HCT116 (cell line): ENCODE measurements around the gene DCLK3. TPM values are rescaled to one million over a fixed set of nuclear protein-coding genes. Genes with fewer than 3 reads are reported as not detected.

Experiments used
- ATAC-seq: fragments of 200-7000 bp; cut with Tn5 transposase; 2 replicates; pipeline ENCODE4 v1.9.1; 2020; ENCODE audit warnings: mild to moderate bottlenecking, moderate library complexity
- BruUV-seq: library from RNA; stranded (reverse); fragments of 400-500 nt; replicated peaks from 2 replicates; lab custom pipeline; 2021; lab: Mats Ljungman, UMichigan
- CTCF ChIA-PET: fragments of 300-600 bp; sonication (Branson Sonifier 250); formaldehyde crosslinking; loops from one replicate; lab custom pipeline; 2021; ENCODE audit warnings: antibody characterized with exemption; lab: Charles Lee
- POLR2A ChIA-PET: fragments of 300-600, 350-600 bp; sonication (Branson Sonifier 250); formaldehyde crosslinking; loops from one replicate; lab custom pipeline; 2021; ENCODE audit warnings: antibody characterized with exemption; lab: Charles Lee
- RAD21 ChIA-PET, 2 experiments: fragments of 300-600 bp; sonication (Branson Sonifier 250); formaldehyde crosslinking; loops; one replicate each; lab custom pipeline; 2023; ENCODE audit warnings: low total read pairs in 2 of 2; ENCODE audit not compliant: uncharacterized antibody in 2 of 2, unreplicated experiment in 2 of 2, low non-redundant PET in 1 of 2; lab: Charles Lee
- DNase-seq: peaks from one replicate; pipeline ENCODE4 v3.0.0-alpha.2; 2010; ENCODE audit warnings: low read depth, low spot score
- H2AFZ ChIP-seq: fragments of 200-600 bp; shearing (Covaris generic), sonication (generic); 2 replicates; pipeline ENCODE4 v1.6.1; 2017; ENCODE audit warnings: low read depth, mixed run types, mixed read lengths, antibody characterized with exemption, low read length; ENCODE audit not compliant: poor library complexity, severe bottlenecking
- H3K27ac ChIP-seq: 2 replicates; pipeline ENCODE4 v1.5.1; 2012; ENCODE audit warnings: low read depth, low read length
- H3K27me3 ChIP-seq: fragments of 200-600 bp; sonication (generic); 2 replicates; pipeline ENCODE4 v1.6.1; 2016; ENCODE audit warnings: mixed run types, low read length, mixed read lengths; ENCODE audit not compliant: insufficient read depth
- H3K36me3 ChIP-seq, 2 experiments: fragments of 200-500 bp in 1 of 2; fragments of 200-600 bp in 1 of 2; sonication (Bioruptor generic) in 1 of 2; sonication (generic) in 1 of 2; 2 replicates each; pipeline versions ENCODE4 v1.5.1 to v1.6.1; 2014 to 2016; ENCODE audit warnings: low read length in 2 of 2, inconsistent platforms in 1 of 2, mixed read lengths in 1 of 2, mixed run types in 1 of 2; ENCODE audit not compliant: insufficient read depth in 2 of 2, control insufficient read depth in 1 of 2
- H3K4me1 ChIP-seq, 2 experiments: fragments of 200-600 bp in 1 of 2; sonication (generic) in 1 of 2; 2 replicates each; pipeline versions ENCODE4 v1.5.1 to v1.6.1; 2012 to 2017; ENCODE audit warnings: low read length in 2 of 2, inconsistent platforms in 1 of 2, mild to moderate bottlenecking in 1 of 2, mixed read lengths in 1 of 2, mixed run types in 1 of 2, moderate library complexity in 1 of 2; ENCODE audit not compliant: insufficient read depth in 2 of 2, control insufficient read depth in 1 of 2
- H3K4me2 ChIP-seq: fragments of 200-600 bp; sonication (generic); 2 replicates; pipeline ENCODE4 v1.6.1; 2017; ENCODE audit warnings: mixed run types, low read length, mixed read lengths
- H3K4me3 ChIP-seq, 2 experiments: fragments of 200-600 bp in 1 of 2; sonication (generic) in 1 of 2; replicated peaks in 1 of 2; 2 replicates each; pipeline ENCODE4 v1.5.1; 2011 to 2016; ENCODE audit warnings: low read length in 2 of 2, control low read depth in 1 of 2, low read depth in 1 of 2, mild to moderate bottlenecking in 1 of 2, mixed read lengths in 1 of 2, mixed run types in 1 of 2
- H3K79me2 ChIP-seq: fragments of 200-600 bp; sonication (generic); 2 replicates; pipeline ENCODE4 v1.6.1; 2017; ENCODE audit warnings: mild to moderate bottlenecking, mixed run types, low read length, moderate library complexity, mixed read lengths; ENCODE audit not compliant: insufficient read depth
- H3K9ac ChIP-seq: fragments of 200-600 bp; sonication (generic); 2 replicates; pipeline ENCODE4 v1.6.1; 2016; ENCODE audit warnings: low read length, mixed read lengths
- H3K9me2 ChIP-seq: fragments of 200-600 bp; sonication (generic), shearing (Covaris generic); 2 replicates; pipeline ENCODE4 v1.6.1; 2017; ENCODE audit warnings: mixed run types, mild to moderate bottlenecking, moderate library complexity; ENCODE audit not compliant: insufficient read depth
- H3K9me3 ChIP-seq, 2 experiments: fragments of 200-500 bp in 1 of 2; fragments of 200-600 bp in 1 of 2; sonication (Bioruptor generic) in 1 of 2; sonication (generic) in 1 of 2; 2 replicates each; pipeline ENCODE4 v1.6.1; 2014 to 2017; ENCODE audit warnings: low read length in 2 of 2, mixed read lengths in 2 of 2, inconsistent platforms in 1 of 2, low read depth in 1 of 2, mild to moderate bottlenecking in 1 of 2, mixed run types in 1 of 2, moderate library complexity in 1 of 2; ENCODE audit not compliant: control insufficient read depth in 1 of 2, insufficient read depth in 1 of 2
- H4K20me1 ChIP-seq: fragments of 200-600 bp; sonication (generic), shearing (Covaris generic); 2 replicates; pipeline ENCODE4 v1.6.1; 2017; ENCODE audit warnings: mixed run types, mild to moderate bottlenecking, moderate library complexity; ENCODE audit not compliant: insufficient read depth
- CEBPB ChIP-seq: IDR thresholded peaks from 2 replicates; pipeline ENCODE4 v1.6.1; 2012; ENCODE audit warnings: low read depth
- EGR1 ChIP-seq: IDR thresholded peaks from 2 replicates; pipeline ENCODE4 v1.6.1; 2012; ENCODE audit warnings: low read depth
- ELF1 ChIP-seq: IDR thresholded peaks from 2 replicates; pipeline ENCODE4 v1.6.1; 2012; ENCODE audit warnings: low read depth, borderline replicate concordance
- FOSL1 ChIP-seq: IDR thresholded peaks from 2 replicates; pipeline ENCODE4 v1.6.1; 2012; ENCODE audit warnings: low read depth
- POLR2A ChIP-seq: IDR thresholded peaks from 2 replicates; pipeline ENCODE4 v1.7.0; 2011; ENCODE audit warnings: borderline replicate concordance; ENCODE audit not compliant: insufficient read depth, insufficient read length; ENCODE audit errors: extremely low read depth
- POLR2AphosphoS5 ChIP-seq: IDR thresholded peaks from 2 replicates; pipeline ENCODE4 v1.6.1; 2011; ENCODE audit warnings: mild to moderate bottlenecking, low read depth, low read length, moderate library complexity
- RAD21 ChIP-seq: IDR thresholded peaks from 2 replicates; pipeline ENCODE4 v1.6.1; 2012; ENCODE audit warnings: low read depth, mild to moderate bottlenecking
- SP1 ChIP-seq: IDR thresholded peaks from 2 replicates; pipeline ENCODE4 v1.6.1; 2012; ENCODE audit warnings: low read depth
- SRF ChIP-seq: IDR thresholded peaks from 2 replicates; pipeline ENCODE4 v1.6.1; 2012; ENCODE audit warnings: low read depth
- TCF7L2 ChIP-seq: IDR thresholded peaks from 2 replicates; pipeline ENCODE4 v1.7.0; 2011; ENCODE audit warnings: borderline replicate concordance, inconsistent platforms; ENCODE audit not compliant: insufficient read depth, insufficient read length; ENCODE audit errors: extremely low read depth
- ZFX ChIP-seq: fragments of 450-650 bp; IDR thresholded peaks from 2 replicates; pipeline ENCODE4 v1.6.1; 2017
- ZNF274 ChIP-seq: fragments of 200-500 bp; sonication (Bioruptor generic); IDR thresholded peaks from 2 replicates; pipeline ENCODE4 v1.6.1; 2014; ENCODE audit warnings: mild to moderate bottlenecking, low read depth, low read length, inconsistent platforms
- intact Hi-C: fragments of 100-400 bp; cut with micrococcal nuclease; formaldehyde crosslinking; loops from 2 replicates; pipeline ENCODE4 v1.10.0; 2022
- total RNA-seq: library from RNA; stranded (reverse); gene quantifications from one replicate; pipeline ENCODE4 v1.2.1, GENCODE V29; 2021; ENCODE audit not compliant: unreplicated experiment
- TF ChIP-seq, protein P1 (sequence below): IDR thresholded peaks from 2 replicates; pipeline ENCODE4 v1.6.1; 2012; ENCODE audit warnings: low read depth
- TF ChIP-seq, protein P2 (sequence below): IDR thresholded peaks from 2 replicates; pipeline ENCODE4 v1.6.1; 2012
- TF ChIP-seq, protein P3 (sequence below): IDR thresholded peaks from 2 replicates; pipeline ENCODE4 v1.6.1; 2012

DCLK3 gene
- total RNA-seq, 1 experiment from 2014 or later: not detected

DNA sequence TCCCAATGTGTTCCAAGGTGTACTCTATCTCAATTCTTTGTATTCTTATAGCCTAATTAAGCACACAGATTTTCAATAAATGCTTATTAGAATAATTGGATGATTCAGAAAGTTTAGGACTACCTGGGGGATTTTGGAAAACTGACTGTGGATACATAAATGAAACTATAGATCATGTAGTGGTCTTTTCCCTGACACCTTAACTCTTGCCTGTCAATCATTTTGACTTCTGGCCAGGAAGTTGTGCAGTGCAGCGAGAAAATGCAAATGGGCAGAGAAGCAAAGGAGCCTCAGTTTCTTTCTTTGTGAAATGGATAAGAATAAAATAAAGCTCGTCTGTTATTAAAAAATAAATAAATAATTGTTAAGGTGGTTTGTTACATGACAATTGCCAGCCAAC lies 47.4 kb upstream of the DCLK3 start (continued):
- no peak for TF ChIP-seq TCF7L2

DNA sequence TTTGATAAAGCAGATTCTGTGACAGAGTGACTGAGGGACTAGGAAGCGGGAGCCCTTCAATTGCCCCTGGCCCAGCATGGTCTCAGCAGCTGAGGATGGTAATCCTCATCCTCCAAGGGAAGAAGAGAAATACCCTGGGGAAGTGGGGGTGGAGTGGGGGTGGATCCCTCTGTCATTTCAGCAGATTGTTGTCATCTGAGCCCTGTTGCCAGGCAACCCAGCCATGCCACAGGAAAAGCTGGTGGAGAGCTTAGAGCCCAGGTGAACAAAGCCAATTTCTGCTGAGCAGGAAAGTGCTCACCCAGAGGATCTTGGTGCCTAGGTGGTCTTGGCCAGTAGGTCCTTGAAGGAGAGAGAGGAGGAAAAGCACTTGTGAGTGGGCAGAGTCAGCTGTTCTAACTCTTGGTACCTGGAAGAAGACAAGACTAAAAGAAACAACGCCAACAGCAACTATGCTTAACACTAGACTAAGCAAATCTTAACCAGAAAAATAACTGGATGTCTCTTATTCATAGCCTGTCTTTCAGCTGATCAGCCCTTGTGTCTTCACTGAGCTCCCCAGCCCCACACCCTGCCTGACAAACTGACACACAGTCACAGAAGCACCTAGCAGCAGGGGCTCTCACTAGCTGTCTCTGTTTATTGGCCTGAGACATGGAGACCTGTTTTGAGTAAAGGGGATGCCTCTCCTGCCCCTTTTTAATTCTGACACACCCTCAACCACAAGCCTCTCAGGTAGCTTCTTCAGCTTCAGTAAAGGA lies 40.1 kb upstream of the DCLK3 start:
- no peak overlapping the region for H2AFZ ChIP-seq
- no peaks in the 10 kb centered on the region for H3K27me3 ChIP-seq
- no peak for TF ChIP-seq ZNF274
- no peak for TF ChIP-seq RAD21
- TF ChIP-seq CEBPB: no peak
- TF ChIP-seq TCF7L2: no peak
- TF ChIP-seq, all 23 proteins: peak for 0
- Histone ChIP-seq H3K36me3 (no peaks in the 10 kb centered on the region), H4K20me1 (no peaks in the 10 kb centered on the region), H3K79me2 (no peaks in the 10 kb centered on the region), H3K9me2 (no peaks in the 10 kb centered on the region), H3K4me2 (no peak overlapping the region), H3K27ac (no peak overlapping the region), H3K4me1 (no peaks in the 10 kb centered on the region), H3K4me3 (no peak overlapping the region), H3K9me3 (peaks cover 0 to 4% of the 10 kb centered on the region in 2 experiments; a peak in 1 of 4 replicates), H3K9ac (no peak overlapping the region)
- ChIA-PET RAD21 (no interaction called here), CTCF (interaction anchor here (2.3 kb wide), 1 partner anchor 12 kb away, joined by 5 read pairs; no protein-coding TSS in a partner anchor), POLR2A (no interaction called here)
- no peak for DNase-seq
- ATAC-seq: no peak
- no TSS peak for BruUV-seq
- intact Hi-C loops: no loop called here

DNA sequence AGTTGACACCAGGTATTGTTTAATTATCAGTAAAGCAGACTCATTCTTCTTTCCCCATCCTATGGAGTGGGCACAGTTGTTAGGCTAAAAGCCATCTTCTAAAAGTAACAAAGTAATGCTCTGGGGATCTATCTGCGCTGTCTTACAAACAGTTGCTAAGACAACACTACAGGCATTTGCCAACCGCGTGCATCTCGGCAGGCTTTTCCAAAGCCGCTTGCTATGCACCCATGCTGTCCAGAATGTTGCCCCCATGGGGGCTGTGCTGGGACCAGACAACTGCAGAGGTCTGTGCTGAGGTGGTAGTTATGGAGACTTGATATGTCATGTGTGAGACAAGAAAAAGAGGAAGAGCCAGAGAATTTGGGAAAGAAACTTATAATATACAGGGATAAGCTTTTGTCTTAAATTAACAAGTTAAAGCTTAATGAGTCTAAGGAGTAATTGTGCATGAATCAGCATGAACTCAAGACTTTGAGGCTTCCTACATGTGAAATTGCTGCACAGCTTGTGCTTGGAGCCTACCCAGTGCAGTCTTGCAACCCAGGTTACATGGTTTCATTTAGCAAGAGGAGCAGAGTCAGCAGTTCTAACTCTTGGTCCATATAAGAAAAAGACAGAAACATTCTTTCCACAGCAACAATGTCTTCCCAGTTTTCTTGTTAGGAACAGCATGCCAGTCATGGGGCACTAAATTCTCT lies 38.9 kb upstream of the DCLK3 start:
- no peak overlapping the region for H3K4me2 ChIP-seq
- intact Hi-C loops: no loop called here
- no peaks in the 10 kb centered on the region for H3K79me2 ChIP-seq
- ChIA-PET RAD21 (no interaction called here), POLR2A (no interaction called here), CTCF (interaction anchor here (2.3 kb wide), 1 partner anchor 11 kb away, joined by 5 read pairs; no protein-coding TSS in a partner anchor)
- H3K27ac ChIP-seq: no peak overlapping the region
- H3K4me3 ChIP-seq: no peak overlapping the region
- no peaks in the 10 kb centered on the region for H3K36me3 ChIP-seq
- no peaks in the 10 kb centered on the region for H3K27me3 ChIP-seq
- no peak overlapping the region for H2AFZ ChIP-seq
- ATAC-seq (no peak), DNase-seq (no peak)
- H4K20me1 ChIP-seq: no peaks in the 10 kb centered on the region
- no TSS peak for BruUV-seq
- no peak overlapping the region for H3K9ac ChIP-seq
- H3K9me3 ChIP-seq: peaks cover 0 to 4% of the 10 kb centered on the region in 2 experiments; a peak in 1 of 4 replicates
- H3K9me2 ChIP-seq: no peaks in the 10 kb centered on the region
- no peaks in the 10 kb centered on the region for H3K4me1 ChIP-seq
- no peak for TF ChIP-seq POLR2A
- TF ChIP-seq, protein P1, sequence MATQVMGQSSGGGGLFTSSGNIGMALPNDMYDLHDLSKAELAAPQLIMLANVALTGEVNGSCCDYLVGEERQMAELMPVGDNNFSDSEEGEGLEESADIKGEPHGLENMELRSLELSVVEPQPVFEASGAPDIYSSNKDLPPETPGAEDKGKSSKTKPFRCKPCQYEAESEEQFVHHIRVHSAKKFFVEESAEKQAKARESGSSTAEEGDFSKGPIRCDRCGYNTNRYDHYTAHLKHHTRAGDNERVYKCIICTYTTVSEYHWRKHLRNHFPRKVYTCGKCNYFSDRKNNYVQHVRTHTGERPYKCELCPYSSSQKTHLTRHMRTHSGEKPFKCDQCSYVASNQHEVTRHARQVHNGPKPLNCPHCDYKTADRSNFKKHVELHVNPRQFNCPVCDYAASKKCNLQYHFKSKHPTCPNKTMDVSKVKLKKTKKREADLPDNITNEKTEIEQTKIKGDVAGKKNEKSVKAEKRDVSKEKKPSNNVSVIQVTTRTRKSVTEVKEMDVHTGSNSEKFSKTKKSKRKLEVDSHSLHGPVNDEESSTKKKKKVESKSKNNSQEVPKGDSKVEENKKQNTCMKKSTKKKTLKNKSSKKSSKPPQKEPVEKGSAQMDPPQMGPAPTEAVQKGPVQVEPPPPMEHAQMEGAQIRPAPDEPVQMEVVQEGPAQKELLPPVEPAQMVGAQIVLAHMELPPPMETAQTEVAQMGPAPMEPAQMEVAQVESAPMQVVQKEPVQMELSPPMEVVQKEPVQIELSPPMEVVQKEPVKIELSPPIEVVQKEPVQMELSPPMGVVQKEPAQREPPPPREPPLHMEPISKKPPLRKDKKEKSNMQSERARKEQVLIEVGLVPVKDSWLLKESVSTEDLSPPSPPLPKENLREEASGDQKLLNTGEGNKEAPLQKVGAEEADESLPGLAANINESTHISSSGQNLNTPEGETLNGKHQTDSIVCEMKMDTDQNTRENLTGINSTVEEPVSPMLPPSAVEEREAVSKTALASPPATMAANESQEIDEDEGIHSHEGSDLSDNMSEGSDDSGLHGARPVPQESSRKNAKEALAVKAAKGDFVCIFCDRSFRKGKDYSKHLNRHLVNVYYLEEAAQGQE: no peak
- no peak for TF ChIP-seq ELF1
- TF ChIP-seq, protein P2, sequence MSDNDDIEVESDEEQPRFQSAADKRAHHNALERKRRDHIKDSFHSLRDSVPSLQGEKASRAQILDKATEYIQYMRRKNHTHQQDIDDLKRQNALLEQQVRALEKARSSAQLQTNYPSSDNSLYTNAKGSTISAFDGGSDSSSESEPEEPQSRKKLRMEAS: no peak
- TF ChIP-seq, protein P3, sequence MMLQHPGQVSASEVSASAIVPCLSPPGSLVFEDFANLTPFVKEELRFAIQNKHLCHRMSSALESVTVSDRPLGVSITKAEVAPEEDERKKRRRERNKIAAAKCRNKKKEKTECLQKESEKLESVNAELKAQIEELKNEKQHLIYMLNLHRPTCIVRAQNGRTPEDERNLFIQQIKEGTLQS: no peak
- TF ChIP-seq SP1: no peak
- no peak for TF ChIP-seq POLR2AphosphoS5
- TF ChIP-seq ZFX: no peak
- TF ChIP-seq CEBPB: no peak
- no peak for TF ChIP-seq FOSL1
- TF ChIP-seq SRF: no peak
- no peak for TF ChIP-seq EGR1
